HG03196 (cell line): Measurements from ENCODE around the gene MREG.
"Not testable (repeated sequence)": the region's sequence is repeated elsewhere in the genome, so short reads cannot be mapped to it uniquely, and the experiment has no call there.

ENCODE experiments used
- ATAC-seq: cut with Tn5 transposase; IDR thresholded peaks from one replicate; pipeline ENCODE4 v1.9.1; 2021; ENCODE audit not compliant: unreplicated experiment

The MREG gene

GRCh38 chr2:215994911-215995310, 18.4 kb downstream of the MREG start:
- ATAC-seq: no peak

GRCh38 chr2:215988556-215989207, 24.7 kb downstream of the MREG start:
- ATAC-seq: not testable (repeated sequence)

GRCh38 chr2:215985257-215985656, 28.1 kb downstream of the MREG start:
- no peak for ATAC-seq

DNA sequence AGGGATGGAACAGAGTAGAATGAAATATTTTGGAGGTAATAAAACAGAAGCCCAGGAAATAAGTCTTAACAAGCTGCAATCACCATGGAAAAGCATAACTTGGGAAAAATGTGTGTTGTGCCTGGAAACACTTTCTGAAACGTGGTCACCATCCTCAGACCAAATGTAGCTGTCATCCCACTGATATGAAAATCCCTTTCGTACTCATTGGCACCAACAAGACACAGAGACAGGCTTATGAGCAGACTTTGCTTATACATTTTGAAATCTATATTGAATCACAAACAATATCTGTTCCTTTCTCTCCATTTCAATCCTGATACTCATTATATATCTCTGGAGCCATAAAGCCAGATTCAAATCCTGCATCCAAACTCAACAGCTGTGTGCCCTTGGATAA, 28.7 kb downstream of the MREG start:
- no peak for ATAC-seq

GRCh38 chr2:215983581-215984351, 29.6 kb downstream of the MREG start:
- ATAC-seq: peak; percentile 36

GRCh38 chr2:215982465-215982875, 30.9 kb downstream of the MREG start:
- ATAC-seq: peak; percentile 54

DNA sequence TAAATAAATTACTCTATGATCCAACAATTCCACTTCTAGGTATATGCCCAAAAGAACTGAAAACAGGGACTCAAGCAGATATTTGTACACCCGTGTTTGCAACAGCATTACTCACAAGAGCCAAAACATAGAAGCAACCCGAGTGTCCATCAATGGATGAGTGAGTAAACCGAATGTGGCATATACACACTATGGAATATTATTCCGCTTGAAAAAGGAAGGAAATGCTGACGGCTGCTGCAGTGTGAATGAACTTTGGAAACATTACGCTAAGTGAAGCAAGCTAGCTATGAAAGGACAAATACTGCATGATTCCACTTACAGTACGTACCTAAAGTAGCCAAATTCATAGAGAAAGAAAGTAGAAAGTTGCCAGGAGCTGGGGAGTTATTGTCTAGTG, 32.2 kb downstream of the MREG start:
- no peak for ATAC-seq

DNA sequence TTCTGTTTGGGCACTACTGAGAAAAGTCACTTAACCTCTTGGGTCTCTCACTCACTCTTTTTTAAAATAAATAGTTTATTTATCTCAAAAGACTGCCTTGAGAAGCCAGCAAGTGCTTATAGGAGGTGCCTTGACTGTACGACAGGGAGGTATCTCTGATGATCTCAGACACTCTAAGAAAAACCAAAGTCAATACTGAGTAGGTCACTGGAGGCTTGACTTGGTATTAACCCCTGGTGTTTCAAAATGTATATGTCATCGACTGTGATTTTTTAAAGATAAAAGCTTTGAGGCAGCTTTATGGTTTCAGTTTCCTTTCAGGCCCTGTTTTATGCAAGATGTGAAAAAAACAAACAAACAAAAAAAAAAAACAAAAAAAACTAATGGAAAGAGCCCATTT, 33.7 kb downstream of the MREG start:
- peak; percentile 55 for ATAC-seq

GRCh38 chr2:215974700-215975429, 38.5 kb downstream of the MREG start:
- no peak for ATAC-seq

- no peak for ATAC-seq
These were observed 39.2 kb downstream of the MREG start for GRCh38 chr2:215973954-215974699.

GRCh38 chr2:215973145-215973792, 40.1 kb downstream of the MREG start:
- no peak for ATAC-seq

DNA sequence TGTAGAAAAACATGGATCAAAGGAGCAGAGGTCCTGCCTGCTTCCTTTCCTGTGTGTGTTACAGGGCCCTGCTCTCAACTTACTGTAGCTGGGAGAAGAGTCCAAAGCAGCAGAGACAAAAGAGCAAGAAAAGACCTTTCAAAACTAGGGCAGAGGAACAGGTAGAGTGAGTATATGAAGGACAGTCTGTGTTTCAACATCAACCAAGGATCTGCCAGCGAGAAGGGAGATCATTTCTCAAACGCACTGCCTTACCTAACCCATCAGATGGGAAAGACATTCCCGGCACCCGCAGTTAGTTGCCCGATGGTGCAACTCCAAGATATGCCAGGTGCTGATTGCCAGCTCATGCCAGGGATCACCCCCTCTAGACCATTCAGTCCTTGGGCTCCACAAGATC, 41.7 kb downstream of the MREG start:
- no peak for ATAC-seq

DNA sequence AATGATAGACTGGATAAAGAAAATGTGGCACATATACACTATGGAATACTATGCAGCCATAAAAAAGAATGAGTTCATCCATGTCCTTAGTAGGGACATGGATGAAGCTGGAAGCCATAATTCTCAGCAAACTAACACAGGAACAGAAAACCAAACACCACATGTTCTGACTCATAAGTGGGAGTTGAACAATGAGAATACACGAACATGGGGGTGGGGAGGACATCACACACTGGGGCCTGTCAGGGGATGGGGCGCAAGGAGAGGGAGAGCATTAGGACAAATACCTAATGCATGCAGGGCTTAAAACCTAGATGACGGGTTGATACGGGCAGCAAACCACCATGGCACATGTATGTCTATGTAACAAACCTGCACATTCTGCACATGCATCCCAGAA, 42.5 kb downstream of the MREG start:
- ATAC-seq: not testable (repeated sequence)

- ATAC-seq: no peak
These were observed 42.9 kb downstream of the MREG start for GRCh38 chr2:215970425-215970824.

- ATAC-seq: no peak
These were observed 44.1 kb downstream of the MREG start for GRCh38 chr2:215969131-215969841.

GRCh38 chr2:215968499-215968898, 44.9 kb downstream of the MREG start:
- no peak for ATAC-seq

- ATAC-seq: no peak
These were observed 45.6 kb downstream of the MREG start for GRCh38 chr2:215967590-215968378.

GRCh38 chr2:215966951-215967350, 46.4 kb downstream of the MREG start:
- no peak for ATAC-seq

DNA sequence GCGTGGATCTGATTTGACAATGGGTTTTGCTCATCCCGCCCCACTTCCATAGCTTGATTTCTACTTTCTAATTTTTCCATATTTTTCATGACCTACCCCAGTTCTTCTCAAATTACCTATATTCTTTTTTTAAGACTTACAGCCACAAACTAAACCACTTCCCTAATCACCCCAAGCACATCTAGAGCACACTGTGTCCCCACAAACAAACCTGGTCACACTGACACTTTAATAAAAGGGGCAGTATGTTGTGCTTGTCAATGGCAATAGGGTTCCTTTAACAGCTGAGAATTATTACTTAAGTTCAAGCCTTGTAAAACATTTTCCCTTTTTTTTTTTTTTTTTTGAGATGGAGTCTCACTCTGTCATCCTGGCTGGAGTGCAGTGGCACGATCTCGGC, 47.1 kb downstream of the MREG start:
- no peak for ATAC-seq
